NCI-H748 treated with DMSO at 0.1 percent for 48 hours (cell line): ENCODE results near the gene FOSL1.
"Not testable (repeated sequence)": the region's sequence is repeated elsewhere in the genome, so short reads cannot be mapped to it uniquely, and the experiment has no call there.

ENCODE experiments used
- DNase-seq: peaks from one replicate; lab custom pipeline; 2025; lab: John Stamatoyannopoulos, UW

The FOSL1 gene

GRCh38 chr11:65852508-65853245 is 47.5 kb downstream of the FOSL1 start:
- DNase-seq = no peak

GRCh38 chr11:65851811-65852507 is 48.2 kb downstream of the FOSL1 start:
- no peak for DNase-seq

GRCh38 chr11:65851083-65851579 is 49.1 kb downstream of the FOSL1 start:
- DNase-seq = no peak

- DNase-seq = no peak
Observed at GRCh38 chr11:65850217-65851082, 49.7 kb downstream of the FOSL1 start.

GRCh38 chr11:65849771-65850216 is 50.4 kb downstream of the FOSL1 start:
- no peak for DNase-seq

- DNase-seq = no peak
Observed at GRCh38 chr11:65849366-65849765, 50.8 kb downstream of the FOSL1 start.

- not testable (repeated sequence) for DNase-seq
Observed at GRCh38 chr11:65848693-65849092, 51.5 kb downstream of the FOSL1 start.

- no peak for DNase-seq
Observed at GRCh38 chr11:65847746-65848145, 52.4 kb downstream of the FOSL1 start.

GRCh38 chr11:65844231-65844872 is 55.8 kb downstream of the FOSL1 start:
- no peak for DNase-seq

- DNase-seq = no peak
Observed at GRCh38 chr11:65843811-65844210, 56.4 kb downstream of the FOSL1 start.

- no peak for DNase-seq
Observed at GRCh38 chr11:65842144-65842543, 58.0 kb downstream of the FOSL1 start.
